ENCODE measurements around the gene SERGEF.
"Not testable (repeated sequence)": the region's sequence is repeated elsewhere in the genome, so short reads cannot be mapped to it uniquely, and the experiment has no call there.

SERGEF gene

DNA sequence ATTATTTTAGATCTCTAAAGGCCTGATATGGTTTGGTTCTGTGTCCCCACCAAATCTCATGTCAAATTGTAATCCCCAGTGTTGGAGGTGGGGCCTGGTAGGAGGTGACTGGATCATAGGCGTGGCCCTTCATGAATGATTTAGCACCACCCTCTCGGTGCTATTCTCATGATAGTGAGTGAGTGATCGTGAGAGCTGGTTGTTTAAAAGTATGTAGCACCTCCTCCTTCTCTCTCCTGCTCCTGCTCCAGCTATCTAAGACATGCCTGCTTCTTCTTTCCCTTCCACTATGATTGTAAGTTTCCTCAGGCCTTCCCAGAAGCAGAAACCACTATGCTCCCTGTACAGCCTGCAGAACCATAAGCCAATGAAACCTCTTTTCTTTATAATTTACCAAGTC lies 114.1 kb downstream of the SERGEF start:
- DNase-seq = no peak

DNA sequence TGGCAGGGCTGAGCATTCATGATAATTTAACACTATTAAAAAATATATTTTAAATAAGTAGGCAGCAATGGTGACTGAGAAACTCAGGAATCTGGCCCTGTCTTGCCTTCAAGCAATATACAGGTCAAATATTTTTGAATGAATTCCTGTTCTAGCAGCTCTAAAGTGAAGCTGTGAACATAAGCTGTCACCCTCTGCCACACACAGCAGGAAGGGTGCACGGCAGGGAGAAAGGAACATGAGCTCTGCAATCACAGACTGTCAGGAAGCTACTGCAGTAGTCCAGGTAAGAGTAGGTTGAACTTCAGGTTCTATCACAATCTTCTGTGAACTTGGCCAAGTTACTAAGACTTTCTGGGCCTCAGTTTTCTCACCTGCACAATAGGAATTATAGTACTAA lies 114.8 kb downstream of the SERGEF start:
- DNase-seq = no peak

DNA sequence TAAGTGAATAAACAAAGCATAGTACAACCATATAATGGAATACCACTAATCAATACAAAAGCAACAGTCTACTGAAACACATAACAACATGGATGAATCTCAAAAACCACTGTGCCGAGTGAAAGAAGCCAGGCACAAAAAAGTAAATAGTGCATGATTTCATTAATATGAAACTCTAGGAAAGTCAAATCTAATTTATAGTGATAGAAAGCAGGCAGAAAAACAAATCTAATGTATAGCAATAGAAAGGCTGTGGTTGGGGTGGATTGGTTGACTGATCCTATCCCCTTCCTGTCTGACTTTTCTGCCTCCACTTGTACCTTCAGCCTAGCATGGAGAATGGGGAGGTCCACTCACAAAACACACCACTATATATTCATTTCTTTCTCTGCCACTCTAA lies 115.4 kb downstream of the SERGEF start:
- no peak for DNase-seq

GRCh38 chr11:17896496-17897151 lies 116.2 kb downstream of the SERGEF start:
- not testable (repeated sequence) for DNase-seq

GRCh38 chr11:17894929-17895658 lies 117.8 kb downstream of the SERGEF start:
- DNase-seq = no peak

- no peak for DNase-seq
Observed at GRCh38 chr11:17892409-17892808, 120.4 kb downstream of the SERGEF start.

DNA sequence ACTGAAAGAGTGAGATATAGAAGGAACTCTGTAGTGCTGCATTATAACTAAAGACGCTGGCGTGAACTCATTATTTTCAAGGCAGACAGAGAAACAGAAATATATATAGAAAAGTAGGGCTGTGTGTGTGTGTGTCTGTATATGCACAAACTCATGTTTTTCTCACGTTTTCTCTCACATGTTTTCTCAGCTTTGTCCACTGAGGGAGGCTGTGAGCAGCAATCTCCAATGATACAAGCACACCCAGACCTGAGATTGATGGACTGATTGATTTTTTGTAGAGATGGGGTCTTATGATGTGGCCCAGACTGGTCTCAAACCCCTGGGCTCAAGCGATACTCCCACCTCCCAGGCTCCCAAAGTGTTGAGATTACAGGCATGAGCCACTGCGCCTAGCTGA lies 122.5 kb downstream of the SERGEF start:
- DNase-seq = no peak

DNA sequence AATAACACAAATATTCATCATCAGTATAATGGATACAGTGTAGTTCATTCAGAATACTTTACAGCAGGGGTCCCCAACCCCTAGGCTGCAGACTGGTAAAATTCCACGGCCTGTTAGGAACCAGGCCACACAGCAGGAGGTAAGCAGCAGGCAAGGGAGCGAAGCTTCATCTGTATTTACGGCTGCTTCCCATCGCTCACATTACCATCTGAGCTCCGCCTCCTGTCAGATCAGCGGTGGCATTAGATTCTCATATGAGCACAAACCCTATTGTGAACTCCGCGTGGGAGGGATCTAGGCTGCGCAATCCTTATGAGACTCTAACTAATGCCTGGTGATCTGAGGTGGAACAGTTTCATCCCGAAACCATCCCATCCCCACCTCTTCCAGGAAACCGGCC lies 125.1 kb downstream of the SERGEF start:
- no peak for DNase-seq

DNA sequence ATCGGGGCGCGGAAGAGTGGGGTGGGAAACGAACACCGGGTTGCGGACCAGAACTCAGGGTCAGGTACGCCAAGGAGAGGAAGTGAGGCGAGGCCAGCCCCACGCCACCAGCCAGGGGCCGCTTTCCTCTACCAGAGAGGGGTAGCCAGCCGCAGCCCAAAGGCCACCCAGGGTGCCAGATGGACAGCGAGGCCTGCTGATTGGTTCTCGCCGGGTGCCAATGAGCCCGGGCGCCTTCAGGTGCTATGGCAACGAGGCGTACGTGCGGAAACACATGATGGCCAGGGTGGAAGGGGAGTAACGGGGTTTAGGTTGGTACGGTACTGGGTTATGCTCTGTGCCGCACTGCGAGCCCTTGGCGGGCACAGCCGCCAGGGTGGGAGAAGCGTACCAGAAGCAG lies 128.9 kb downstream of the SERGEF start:
- DNase-seq = no peak

GRCh38 chr11:17883057-17883456 lies 129.8 kb downstream of the SERGEF start:
- DNase-seq = no peak

DNA sequence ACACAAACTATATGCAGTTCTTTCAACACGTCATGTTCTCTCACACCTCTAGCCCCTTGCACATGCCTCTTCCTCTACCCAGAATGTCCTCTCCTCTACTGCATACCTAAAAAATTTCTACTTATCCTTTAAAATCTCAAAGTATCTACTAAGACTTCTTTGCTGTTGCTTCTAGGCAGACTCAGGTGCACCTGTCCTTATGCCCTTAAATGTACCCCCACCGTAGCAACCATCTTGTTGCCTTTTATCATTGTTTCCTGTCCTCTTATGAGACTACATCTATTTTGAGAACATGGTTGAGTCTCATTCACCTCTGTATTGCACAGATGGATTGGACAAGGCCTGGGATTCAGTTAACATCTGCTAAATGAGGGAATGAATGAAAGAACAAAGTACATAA lies 134.1 kb downstream of the SERGEF start:
- DNase-seq = no peak

DNA sequence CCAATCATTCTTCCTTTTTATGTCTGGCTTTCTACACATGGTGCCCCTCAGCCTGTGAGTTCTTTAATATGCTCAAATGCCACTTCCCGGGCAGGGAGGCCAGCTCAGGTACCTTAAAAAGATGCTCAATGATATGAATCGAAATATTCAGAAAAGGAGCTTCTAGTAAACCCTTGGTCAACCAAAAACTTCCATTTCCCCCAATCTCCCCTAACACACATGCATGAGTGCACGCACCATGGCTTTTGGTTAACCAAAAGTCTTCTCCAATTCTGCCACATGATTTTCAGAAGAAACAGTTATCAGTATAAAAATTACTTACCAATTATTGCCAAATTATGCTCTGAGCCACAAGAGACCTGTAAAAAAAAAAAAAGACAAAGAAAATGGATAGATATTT lies 135.0 kb downstream of the SERGEF start:
- no peak for DNase-seq

DNA sequence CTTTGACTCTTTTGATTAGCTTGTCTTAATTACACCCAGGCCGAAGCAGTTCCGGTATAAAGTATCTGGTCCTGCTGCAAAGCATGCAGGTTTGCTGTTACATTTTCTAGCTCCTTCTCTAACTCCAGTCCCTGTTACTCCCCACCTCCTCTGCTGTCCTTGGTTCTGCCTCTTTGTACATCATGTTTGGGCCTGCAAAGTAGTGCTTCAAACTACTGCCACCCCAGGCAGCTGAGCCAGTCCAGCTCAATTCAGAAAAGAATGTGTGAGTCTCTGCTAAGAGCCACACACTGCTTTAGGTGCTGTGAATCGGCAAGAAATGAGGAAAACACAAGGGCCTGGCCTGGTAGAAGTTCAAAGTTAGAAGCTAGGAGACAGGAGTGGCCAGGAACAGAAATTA lies 136.0 kb downstream of the SERGEF start:
- DNase-seq = no peak

GRCh38 chr11:17875891-17876290 lies 137.0 kb downstream of the SERGEF start:
- no peak for DNase-seq

- no peak for DNase-seq
Observed at GRCh38 chr11:17873586-17873985, 139.3 kb downstream of the SERGEF start.

GRCh38 chr11:17868398-17868797 lies 144.4 kb downstream of the SERGEF start:
- DNase-seq = not testable (repeated sequence)

- no peak for DNase-seq
Observed at GRCh38 chr11:17867341-17867740, 145.5 kb downstream of the SERGEF start.

GRCh38 chr11:17865765-17866428 lies 146.9 kb downstream of the SERGEF start:
- DNase-seq = no peak

GRCh38 chr11:17864478-17864941 lies 148.3 kb downstream of the SERGEF start:
- DNase-seq = no peak

DNA sequence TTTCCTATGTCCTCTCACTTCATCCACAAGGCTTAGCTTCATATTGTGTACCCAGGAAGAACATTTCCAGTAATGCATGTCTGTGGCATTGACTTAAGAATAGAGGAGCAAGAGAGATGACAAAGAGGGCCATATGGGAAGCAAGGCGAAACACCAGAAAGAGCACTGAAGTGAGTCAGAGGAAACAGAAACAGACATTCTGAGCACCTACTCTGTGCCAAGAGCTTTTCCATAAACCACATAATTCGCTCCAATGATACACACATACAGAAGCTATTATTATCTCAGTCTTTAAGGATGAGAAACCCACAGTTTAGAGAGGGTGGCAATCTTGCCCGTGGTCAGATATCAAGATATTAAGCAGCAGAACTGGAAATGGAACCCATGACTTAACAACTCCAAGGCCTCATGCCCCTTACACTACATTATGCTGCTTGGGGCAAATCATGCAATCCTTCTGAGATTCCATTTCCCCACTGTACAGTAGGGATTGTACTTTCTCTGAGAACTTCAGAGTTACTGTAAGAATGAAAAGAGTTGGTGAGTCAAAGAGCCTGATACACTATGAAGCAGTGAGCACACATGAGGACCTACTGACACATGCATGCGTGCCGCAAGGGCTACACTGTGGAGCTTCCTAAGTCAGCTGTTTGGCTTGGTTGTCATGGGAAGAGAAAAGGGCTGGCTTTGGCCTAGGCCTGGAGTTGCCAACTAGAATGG lies 151.7 kb downstream of the SERGEF start:
- no peak for DNase-seq

DNA sequence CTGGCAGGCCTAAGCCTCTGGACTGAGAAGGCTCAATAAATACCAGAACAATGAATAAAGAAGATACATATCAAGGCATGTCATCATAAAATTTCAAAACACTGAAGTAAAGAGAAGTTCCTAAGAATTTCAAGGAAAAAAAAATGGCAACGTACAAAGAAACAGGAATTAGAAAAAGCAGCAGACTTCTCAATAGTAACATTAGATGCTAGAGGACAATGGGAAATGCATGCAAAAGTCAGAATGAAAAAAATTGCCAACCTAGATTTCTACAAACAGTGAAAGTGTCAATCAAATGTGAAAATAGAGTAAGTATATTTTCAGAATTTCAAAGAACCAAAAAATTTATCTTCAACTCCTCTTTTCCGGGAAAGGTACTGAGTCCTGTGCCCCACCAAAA lies 153.3 kb downstream of the SERGEF start:
- no peak for DNase-seq

DNA sequence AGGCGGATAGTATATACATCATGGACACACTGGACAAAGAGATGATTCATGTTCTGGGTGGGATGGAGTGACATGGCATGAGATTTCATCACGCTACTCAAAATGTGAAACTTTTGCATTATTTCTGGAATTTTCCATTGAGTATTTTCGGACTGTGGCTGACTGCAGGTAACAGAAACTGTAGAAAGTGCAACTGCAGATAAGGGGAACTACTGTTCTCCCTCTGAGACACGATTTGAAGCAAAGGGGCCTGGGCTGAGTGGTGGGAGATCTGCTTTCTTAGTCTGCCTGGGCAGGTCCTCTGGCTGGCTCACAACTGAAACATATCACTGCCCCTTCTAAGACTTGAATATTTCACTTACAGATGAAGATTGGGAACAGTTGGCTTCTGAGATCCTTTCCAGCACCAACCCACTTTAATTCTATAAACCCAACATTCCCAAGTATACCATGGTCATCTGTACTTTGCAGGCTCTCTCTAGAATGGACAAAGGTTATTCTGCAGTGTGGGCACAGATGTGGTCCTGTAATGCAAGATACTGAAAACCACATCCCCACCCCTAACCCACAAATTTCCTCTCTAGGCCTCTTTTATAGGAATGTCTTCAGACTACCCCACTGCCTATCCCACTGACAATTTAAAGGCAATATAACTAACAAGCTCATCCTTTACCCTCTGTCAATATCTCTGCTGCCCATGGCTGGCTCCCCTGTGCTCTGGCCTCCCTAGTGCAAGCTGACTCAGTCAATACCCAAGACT lies 157.1 kb downstream of the SERGEF start:
- no peak for DNase-seq

GRCh38 chr11:17853280-17853679 lies 159.6 kb downstream of the SERGEF start:
- no peak for DNase-seq

Measured in NCI-H2081 (cell line).